ENCODE results near the gene ADGRV1.
"Not testable (repeated sequence)": the region's sequence is repeated elsewhere in the genome, so short reads cannot be mapped to it uniquely, and the experiment has no call there.

ADGRV1 gene

DNA sequence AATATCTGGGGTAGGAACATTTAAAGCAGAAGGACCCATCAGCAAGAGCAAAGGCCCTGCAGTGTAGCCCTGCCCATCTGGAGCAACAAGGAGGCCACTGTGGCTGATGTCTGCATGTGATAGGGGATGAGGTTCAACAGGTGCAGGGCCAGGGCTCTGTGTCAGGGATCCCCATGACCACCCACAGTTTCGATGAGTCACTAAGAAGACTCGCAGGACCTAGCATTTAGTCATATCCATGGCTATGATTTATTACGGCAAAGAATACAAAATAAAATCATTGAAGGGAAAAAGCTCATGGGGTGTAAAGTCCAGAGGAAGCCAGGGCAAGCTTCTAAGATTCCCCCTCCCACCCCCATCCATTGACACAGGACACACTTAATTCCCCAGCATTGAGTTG is 188.6 kb downstream of the ADGRV1 start:
- DNase-seq (ENCODE audit: low spot score): no peak

DNA sequence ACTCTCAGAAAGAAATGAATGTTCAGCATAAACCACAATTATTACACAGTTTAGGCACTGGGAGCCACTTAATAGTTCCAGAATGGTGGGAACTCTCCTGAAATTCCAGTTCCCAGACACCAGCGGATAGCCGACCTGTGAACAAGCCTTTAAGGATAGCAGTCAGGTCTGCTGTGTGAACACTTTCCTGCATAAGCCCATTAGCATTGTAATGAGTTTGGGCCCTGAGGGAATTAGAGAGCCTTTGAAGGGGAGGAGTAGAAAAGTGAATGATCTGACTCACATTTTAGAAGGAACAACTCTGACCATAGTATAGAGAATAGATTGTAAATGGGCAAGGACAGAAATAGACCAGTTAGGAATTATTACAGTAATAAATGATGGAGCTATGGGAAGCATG is 189.1 kb downstream of the ADGRV1 start:
- no peak for DNase-seq (ENCODE audit: low spot score)

DNA sequence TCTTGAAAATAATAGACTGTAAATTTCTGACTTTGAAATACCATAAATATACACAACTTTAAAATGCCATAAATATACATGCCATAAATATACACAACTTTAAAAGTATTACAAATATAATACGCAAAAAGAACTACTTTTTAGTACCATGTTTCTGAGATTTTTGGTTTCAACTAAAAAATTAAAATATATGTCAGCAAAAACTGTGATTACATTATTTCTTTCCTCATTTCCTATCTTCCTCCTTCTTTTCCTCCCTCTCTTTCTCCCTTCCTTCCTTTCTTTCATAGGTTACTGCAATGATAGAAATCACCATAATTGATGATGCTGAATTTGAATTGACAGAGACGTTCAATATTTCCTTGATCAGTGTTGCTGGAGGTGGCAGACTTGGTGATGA is 200.5 kb downstream of the ADGRV1 start:
- DNase-seq (ENCODE audit: low spot score): no peak

DNA sequence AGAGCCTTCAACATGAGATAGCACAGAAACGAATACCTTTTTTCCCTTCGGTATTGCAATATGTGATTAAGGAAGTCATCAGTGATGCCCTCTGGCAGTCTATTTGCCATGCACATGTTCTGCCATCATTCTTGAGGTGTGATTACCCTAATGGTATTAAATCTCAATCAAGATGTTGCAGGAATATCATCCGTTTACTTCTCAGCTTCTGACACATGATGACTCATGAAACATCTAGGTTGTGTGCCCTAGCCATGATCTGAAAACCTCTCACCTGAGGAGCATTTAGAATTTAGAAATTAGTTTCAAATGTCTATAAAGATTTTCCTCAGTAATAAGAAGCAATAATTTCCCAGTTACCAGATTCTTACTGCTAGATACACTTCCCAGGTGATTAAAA is 209.1 kb downstream of the ADGRV1 start:
- no peak for DNase-seq (ENCODE audit: low spot score)

DNA sequence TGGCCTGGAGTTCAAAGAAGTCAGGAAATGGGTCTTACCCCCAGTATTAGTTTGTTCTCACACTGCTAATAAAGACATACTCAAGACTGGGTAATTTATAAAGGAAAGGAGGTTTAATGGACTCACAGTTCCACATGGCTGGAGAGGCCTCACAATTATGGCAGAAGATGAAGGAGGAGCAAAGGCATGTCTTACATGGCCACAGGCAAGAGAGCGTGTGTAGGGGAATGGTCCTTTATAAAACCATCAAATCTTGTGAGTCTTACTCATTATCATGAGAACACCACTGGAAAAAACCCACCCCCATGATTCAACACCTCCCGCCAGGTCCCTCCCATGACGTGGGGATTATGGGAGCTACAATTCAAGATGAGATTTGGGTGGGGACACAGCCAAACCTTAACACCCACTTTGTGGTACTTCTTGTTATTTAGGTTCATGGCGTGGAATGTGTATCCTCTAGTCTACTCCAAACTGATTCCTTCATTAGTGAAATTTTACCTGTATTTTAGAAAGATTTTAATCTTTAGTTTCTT is 211.5 kb downstream of the ADGRV1 start:
- not testable (repeated sequence) for DNase-seq (ENCODE audit: low spot score)

DNA sequence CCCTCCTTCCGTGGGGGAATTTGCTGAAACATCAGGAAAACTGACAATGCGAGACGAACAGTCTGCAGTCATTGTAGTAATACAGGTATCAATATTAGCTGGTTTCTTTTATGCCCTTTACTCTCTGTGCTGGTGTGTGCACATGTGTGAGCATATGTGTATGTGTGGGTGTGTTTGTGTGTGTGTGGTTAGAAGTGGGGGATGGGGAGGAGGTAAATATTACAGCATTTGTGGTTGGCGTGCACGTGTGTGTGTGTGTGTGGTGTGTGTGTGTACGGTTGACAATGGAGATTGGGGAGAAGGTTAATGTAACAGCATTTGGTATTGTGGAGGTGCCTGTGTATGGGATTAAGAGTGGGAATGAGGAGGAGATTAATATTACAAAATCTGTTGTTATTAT is 219.4 kb downstream of the ADGRV1 start:
- no peak for DNase-seq (ENCODE audit: low spot score)

DNA sequence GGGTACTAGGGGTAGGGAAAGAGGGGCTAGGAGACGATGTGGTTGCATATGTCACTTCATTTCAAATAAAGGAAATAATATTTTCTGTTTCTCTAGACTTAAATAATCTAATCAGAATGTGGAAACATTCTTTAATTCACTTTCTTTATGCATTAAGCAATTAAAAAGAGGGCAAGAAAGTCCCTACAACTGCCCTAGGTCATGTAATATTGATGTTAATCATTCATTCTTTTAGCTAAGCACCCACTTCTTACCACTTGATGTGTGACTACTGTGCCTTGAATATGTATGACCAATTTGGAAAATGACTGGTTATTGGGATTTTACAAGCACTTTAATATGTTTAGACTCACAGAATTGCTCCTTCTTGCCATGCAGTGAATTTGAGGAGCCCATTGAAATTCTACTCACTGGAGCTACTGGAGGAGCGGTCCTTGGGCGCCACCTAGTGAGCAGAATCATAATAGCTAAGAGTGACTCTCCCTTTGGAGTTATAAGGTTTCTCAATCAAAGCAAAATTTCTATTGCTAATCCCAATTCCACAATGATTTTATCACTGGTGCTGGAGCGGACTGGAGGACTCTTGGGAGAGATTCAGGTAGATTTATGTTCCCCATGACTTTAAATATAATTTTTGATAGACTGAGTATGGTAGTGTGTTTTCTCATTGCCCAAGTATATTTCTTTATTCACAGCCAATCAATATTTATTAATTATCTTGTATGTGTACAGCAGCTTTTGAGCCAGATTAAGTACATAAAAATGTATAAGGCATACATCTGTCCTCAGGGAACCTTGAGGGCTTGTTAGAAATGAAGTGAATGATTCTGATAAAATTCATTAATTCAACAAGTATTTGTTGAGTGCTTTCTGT is 225.1 kb downstream of the ADGRV1 start:
- DNase-seq (ENCODE audit: low spot score): peak; percentile 64

DNA sequence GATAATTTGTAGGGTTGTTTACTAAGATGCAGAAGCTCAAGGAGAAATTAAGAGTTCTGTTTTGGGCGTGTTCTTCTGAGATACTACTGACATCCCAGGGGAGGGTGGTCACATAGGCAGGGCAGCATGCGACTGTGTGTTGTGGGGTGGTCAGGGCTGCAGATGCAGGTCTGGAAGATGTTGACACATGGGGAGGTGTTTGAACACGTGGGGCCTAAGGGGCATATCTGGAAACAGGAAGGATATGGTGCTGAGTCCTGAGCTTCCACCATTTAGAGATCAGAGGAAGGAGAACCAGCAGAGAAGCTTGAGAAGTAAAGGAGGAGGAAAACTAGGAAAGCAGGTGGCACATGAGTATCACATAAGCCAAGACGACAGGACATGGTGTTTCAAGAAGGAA is 228.2 kb downstream of the ADGRV1 start:
- no peak for DNase-seq (ENCODE audit: low spot score)

DNA sequence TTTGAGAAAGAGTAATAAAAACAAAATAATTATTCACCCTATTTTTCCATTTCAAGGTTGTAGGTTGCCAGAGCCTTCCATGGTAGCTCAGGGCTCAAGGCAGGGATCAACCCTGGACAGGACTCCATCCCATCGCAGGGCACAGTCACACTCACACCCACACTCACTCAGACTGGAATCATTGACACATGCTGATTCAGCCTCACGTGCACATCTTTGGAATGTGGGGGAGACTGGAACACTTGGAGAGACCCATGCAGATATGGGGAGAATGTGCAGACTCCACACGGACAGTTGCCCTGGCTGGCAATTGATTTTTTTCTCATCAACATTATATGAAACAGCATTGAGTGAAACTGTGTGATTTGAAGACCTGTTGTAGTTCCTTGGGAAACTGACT is 234.1 kb downstream of the ADGRV1 start:
- no peak for DNase-seq (ENCODE audit: low spot score)

DNA sequence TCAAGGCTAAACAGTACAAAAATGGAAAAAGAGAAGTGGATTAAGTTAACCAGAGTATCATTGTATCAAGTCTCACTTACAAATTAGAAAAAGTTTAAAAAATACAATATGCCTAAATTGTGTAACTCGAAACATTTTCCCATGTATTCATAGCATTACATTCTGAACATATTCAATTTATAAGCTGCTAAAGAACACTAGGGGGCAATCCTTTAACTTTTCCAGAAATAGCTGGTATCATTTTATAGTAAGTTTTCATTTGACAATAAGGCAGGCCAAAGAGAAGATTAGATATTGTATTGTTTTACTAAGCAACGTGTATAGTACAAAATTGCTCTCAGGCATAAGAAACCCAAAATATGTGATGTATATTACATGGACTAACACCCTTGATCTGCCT is 234.6 kb downstream of the ADGRV1 start:
- DNase-seq (ENCODE audit: low spot score): no peak

DNA sequence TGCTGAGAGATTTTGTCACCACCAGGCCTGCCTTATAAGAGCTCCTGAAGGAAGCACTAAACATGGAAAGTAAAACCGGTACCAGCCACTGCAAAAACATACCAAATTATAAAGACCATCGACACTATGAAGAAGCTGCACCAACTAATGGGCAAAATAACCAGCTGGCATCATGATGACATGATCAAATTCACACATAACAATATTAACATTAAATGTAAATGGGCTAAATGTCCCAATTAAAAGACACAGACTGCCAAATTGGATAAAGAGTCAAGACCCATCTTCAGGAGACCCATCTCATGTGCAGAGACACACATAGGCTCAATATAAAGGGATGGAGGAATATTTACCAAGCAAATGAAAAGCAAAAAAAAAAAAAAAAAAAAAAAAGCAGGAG is 238.3 kb downstream of the ADGRV1 start:
- DNase-seq (ENCODE audit: low spot score): not testable (repeated sequence)

DNA sequence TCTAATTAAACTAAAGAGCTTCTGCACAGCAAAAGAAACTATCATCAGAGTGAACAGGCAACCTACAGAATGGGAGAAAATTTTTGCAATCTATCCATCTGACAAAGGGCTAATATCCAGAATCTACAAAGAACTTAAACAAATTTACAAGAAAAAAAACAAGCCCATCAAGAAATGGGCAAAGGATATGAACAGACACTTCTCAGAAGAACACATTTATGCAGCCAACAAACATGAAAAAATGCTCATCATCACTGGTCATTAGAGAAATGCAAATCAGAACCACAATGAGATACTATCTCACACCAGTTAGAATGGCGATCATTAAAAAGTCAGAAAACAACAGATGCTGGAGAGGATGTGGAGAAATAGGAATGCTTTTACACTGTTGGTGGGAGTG is 241.5 kb downstream of the ADGRV1 start:
- DNase-seq (ENCODE audit: low spot score): not testable (repeated sequence)

DNA sequence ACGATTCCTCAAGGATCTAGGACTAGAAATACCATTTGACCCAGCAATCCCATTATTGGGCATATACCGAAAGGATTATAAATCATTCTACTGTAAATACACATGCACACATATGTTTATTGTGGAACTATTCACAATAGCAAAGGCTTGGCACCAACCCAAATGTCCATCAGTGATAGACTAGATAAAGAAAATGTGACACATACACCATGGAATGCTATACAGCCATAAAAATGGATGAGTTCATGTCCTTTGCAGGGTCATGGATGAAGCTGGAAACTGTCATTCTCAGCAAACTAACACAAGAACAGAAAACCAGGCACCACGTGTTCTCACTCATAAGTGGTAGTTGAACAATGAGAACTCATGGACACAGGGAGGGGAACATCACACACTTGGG is 241.9 kb downstream of the ADGRV1 start:
- DNase-seq (ENCODE audit: low spot score): not testable (repeated sequence)

DNA sequence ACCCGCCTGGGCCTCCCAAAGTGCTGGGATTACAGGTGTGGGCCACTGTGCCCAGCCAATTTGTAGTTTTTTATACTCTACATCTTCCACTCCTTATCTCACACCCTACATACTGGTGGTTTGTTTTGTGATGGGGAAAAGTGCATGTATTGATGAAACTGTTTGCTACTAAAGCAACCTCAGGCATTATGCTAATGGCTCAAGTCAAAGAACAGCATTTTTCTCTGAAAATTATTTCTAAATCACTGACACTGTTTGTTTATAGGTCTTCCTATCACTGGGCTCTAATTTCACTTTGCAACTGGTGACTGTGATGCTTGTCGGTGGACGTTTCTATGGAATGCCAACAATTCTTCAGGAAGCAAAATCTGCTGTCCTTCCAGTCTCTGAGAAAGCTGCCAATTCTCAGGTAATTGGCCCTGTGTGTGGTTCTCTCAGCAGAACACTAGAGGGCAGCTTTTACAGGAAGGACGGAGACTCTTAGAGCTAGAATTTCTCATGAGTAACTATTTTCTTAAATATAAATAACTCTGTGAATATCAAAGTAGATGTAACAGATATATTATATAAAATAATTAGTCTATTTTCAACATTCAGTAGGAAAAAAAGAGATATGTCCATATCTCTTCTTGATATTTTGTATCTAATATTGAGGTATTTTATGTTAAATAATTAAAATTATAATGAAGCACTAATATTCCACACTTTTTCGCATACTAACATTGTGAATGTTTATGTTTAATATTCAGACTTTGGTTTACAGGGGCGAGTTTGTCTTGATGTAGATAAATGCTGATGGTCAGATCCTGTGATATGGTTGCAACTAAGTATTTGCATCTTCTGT is 244.1 kb downstream of the ADGRV1 start:
- peak; percentile 59 for DNase-seq (ENCODE audit: low spot score)

DNA sequence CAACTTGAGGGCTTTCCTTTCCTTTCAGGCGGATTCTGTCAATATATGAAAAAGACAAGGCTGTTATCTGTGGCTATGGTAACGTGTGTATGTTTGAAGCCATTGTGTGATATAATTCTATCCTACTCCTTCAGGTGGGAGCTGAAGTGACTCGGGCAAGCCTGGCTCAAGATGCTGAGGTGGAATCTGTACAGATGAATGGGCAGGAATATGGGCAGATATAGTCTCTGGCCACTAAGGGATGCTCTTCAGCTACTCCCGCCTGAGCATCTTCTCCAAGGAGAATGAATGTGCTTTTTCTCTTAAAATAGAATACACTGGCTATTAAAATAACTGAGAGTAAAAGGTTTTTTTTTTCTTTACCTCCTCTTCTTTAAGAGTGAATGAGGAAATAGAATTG is 244.8 kb downstream of the ADGRV1 start:
- DNase-seq (ENCODE audit: low spot score): no peak

DNA sequence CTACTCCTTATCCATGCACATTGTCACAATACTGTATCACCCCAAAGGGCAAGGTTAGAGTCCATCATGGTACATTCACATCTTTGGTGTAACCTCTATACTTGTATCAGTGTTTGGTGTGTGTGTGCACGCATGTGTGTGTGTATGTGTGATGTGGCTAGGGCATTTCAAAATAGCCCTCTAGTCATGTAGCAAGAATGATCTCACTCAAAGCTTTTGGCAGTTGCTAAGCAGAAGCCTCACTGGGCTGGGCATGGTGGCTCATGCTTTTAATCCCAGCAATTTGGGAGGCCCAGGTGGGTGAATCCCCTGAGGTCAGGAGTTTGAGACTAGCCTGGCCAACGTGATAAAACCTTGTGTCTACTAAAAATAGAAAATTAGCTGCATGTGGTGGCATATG is 245.3 kb downstream of the ADGRV1 start:
- no peak for DNase-seq (ENCODE audit: low spot score)

DNA sequence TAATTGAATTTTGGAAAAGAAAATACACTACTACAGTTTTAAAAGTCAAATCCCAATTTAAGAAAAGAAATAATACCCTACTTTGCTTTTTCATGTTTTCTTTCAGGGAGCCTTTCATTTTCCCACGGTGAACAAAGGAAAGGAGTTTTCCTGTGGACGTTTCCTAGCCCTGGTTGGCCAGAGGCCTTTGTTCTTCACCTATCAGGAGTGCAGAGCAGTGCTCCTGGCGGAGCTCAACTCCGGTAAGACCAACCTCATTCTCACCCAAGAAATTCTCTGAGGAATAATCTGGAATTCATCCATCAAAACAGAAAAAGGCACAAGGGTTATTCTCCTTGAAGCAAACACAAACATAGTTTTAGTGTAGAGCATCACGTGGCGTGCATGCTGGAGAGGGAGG is 248.9 kb downstream of the ADGRV1 start:
- no peak for DNase-seq (ENCODE audit: low spot score)

DNA sequence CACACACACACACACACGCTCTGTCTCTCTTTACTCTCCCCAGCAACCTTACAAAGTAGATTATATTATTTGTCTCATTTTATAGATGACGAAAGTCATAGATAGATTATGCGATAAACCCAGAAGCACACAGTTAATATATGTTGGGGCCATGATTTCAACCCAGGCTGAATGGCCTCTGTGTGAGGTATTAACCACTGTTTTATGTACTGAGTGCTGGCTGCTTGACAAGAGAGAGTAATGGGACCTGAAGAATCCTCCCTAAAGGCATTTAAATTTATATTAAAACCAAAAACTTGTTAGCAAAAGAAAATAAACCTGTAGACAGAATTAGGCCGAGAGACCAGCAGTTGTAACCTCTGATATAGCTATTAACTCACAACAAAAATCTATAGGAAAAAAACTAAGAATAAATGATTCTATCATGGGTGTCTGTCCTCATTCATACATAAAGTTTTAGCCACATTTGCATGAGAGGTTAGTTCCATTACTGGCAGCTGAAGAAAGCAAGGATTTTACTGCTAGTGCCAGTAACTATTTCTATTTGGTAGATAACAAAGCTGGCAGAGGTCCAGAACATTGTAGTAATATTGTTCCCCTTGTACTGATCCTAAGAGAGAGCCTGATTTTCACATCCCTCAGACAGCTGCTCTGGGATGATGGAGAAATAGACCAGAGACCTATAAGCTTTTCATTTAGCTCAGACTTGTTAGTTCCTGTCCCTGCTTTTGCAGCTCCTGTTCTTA is 250.9 kb downstream of the ADGRV1 start:
- DNase-seq (ENCODE audit: low spot score): no peak

DNA sequence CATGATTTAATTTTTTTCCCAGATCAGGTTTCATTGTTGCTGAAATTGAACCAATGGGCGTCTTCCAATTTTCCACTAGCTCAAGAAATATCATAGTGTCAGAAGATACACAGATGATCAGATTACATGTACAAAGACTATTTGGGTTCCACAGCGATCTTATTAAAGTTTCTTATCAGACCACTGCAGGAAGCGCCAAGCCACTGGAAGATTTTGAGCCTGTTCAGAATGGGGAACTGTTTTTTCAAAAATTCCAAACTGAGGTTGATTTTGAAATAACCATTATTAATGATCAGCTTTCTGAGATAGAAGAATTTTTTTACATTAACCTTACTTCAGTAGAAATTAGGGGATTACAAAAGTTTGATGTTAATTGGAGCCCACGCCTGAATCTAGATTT is 251.6 kb downstream of the ADGRV1 start:
- DNase-seq (ENCODE audit: low spot score): no peak

DNA sequence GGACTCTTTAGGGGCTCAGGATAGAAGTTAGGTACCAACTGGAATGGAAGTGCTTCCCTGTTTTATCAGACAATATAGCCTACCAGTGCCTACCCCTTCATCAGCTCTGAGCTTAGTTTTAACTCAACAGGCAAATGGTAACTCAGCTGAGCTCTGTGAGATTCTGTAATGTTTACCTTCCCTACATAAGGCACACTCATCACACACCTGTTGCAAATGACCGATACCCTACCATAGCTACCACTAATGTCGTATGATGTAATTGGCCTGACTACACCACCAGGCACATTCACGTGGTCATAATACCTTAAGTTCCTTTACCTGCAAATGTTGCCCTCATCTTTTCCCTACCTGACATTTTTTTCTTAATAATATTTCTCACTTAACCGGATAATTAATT is 254.8 kb downstream of the ADGRV1 start:
- no peak for DNase-seq (ENCODE audit: low spot score)

DNA sequence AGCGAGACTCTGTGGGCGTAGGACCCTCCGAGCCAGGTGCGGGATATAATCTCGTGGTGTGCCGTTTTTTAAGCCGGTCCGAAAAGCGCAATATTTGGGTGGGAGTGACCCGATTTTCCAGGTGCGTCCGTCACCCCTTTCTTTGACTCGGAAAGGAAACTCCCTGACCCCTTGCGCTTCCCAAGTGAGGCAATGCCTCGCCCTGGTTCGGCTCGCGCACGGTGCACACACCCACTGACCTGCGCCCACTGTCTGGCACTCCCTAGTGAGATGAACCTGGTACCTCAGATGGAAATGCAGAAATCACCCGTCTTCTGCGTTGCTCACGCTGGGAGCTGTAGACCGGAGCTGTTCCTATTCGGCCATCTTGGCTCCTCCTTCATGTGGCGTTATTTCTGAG is 263.5 kb downstream of the ADGRV1 start:
- not testable (repeated sequence) for DNase-seq (ENCODE audit: low spot score)

DNA sequence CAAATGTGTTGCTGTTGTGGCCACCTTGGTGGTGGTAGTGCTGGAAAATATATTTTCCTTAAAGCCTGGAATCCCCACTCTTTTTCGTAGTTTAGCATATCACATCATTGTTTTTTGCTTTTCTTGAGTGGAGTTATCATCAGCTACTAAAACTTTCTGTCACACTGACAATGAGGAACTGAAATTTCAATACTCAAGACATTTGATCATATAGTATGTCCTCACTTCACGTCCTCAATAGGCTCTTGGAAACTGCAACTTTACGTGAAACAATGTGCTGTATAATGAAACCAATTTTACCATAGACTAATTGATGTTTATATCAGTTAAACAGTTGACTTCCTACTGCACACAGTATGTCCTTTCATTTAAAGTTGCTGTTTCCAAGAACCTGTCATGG is 265.8 kb downstream of the ADGRV1 start:
- DNase-seq (ENCODE audit: low spot score): no peak
